Loucy (cell line): ENCODE data around the gene TPRA1.

Experiments used
- CTCF ChIP-seq: fragments of 200-600 bp; sonication (generic); conservative IDR thresholded peaks from 2 replicates; pipeline ENCODE4 v1.5.1; 2014; ENCODE audit warnings: mild to moderate bottlenecking, antibody characterized with exemption, low read length
- EZH2phosphoT487 ChIP-seq: fragments of 200-600 bp; IDR thresholded peaks from 2 replicates; pipeline ENCODE4 v1.6.1; 2018; ENCODE audit warnings: antibody characterized with exemption, mild to moderate bottlenecking, moderate library complexity, borderline replicate concordance

GRCh38 chr3:127606981-127607595 lies 16.6 kb upstream of the TPRA1 start:
- no peak for TF ChIP-seq CTCF
- TF ChIP-seq EZH2phosphoT487: no peak
